HepG2 (cell line): ENCODE results near the gene EMILIN1. TPM values are rescaled to one million over a fixed set of nuclear protein-coding genes. Genes with fewer than 3 reads are reported as not detected.

ENCODE experiments used
- ATF1 ChIP-seq: IDR thresholded peaks from 2 replicates; pipeline ENCODE4 v1.6.1; 2016; ENCODE audit warnings: mild to moderate bottlenecking, control low read depth
- HNRNPH1 ChIP-seq: fragments of 200-400 bp; formaldehyde crosslinking; optimal IDR thresholded peaks from 2 replicates; pipeline ENCODE3; 2017; ENCODE audit warnings: mild to moderate bottlenecking, low read depth, low read length
- MXI1 ChIP-seq: IDR thresholded peaks from 3 replicates; pipeline ENCODE4 v1.6.1; 2012; ENCODE audit warnings: low read depth, low read length, inconsistent platforms, borderline replicate concordance
- NCOA2 ChIP-seq: sonication (generic); formaldehyde crosslinking; IDR thresholded peaks from 2 replicates; pipeline ENCODE4 v1.8.0; 2022; ENCODE audit warnings: inconsistent platforms
- NR1H2 ChIP-seq: sonication (generic); formaldehyde crosslinking; IDR thresholded peaks from 2 replicates; pipeline ENCODE4 v1.8.1; 2022; ENCODE audit warnings: low read depth, missing genetic modification reagents, borderline replicate concordance
- RBFOX2 ChIP-seq: fragments of 200-400 bp; formaldehyde crosslinking; IDR thresholded peaks from 2 replicates; pipeline ENCODE4 v1.6.1; 2017; ENCODE audit warnings: low read depth, mild to moderate bottlenecking, low read length
- SMAD3 ChIP-seq: sonication (generic); formaldehyde crosslinking; IDR thresholded peaks from 2 replicates; pipeline ENCODE4 v1.4.0; 2020; ENCODE audit warnings: missing genetic modification reagents
- TSC22D2 ChIP-seq: sonication (generic); formaldehyde crosslinking; IDR thresholded peaks from 2 replicates; pipeline ENCODE4 v1.5.1; 2020; ENCODE audit warnings: missing genetic modification reagents, mild to moderate bottlenecking, borderline replicate concordance
- ZBTB7B ChIP-seq: sonication (generic); formaldehyde crosslinking; IDR thresholded peaks from 2 replicates; pipeline ENCODE4 v1.4.0; 2020; ENCODE audit warnings: missing genetic modification reagents
- ZMYM4 ChIP-seq: sonication (generic); formaldehyde crosslinking; IDR thresholded peaks from 2 replicates; pipeline ENCODE4 v1.8.1; 2023; ENCODE audit warnings: mild to moderate bottlenecking, missing genetic modification reagents
- ZNF281 ChIP-seq: sonication (generic); formaldehyde crosslinking; IDR thresholded peaks from 2 replicates; pipeline ENCODE4 v1.4.0; 2020; ENCODE audit warnings: missing genetic modification reagents, borderline replicate concordance
- ZNF430 ChIP-seq: sonication (generic); formaldehyde crosslinking; IDR thresholded peaks from 2 replicates; pipeline ENCODE4 v1.9.0; 2021; ENCODE audit warnings: mild to moderate bottlenecking, missing genetic modification reagents
- ZNF569 ChIP-seq: sonication (generic); formaldehyde crosslinking; IDR thresholded peaks from 2 replicates; pipeline ENCODE4 v1.5.0; 2020; ENCODE audit warnings: mild to moderate bottlenecking, missing genetic modification reagents, moderate library complexity, borderline replicate concordance
- ZNF646 ChIP-seq: sonication (generic); formaldehyde crosslinking; IDR thresholded peaks from 2 replicates; pipeline ENCODE4 v1.9.0; 2021; ENCODE audit warnings: mild to moderate bottlenecking, missing genetic modification reagents
- ZNF749 ChIP-seq: sonication (generic); formaldehyde crosslinking; IDR thresholded peaks from 2 replicates; pipeline ENCODE4 v1.8.0; 2022; ENCODE audit warnings: mild to moderate bottlenecking, missing genetic modification reagents, moderate library complexity, borderline replicate concordance
- ZNF790 ChIP-seq: sonication (generic); formaldehyde crosslinking; IDR thresholded peaks from 2 replicates; pipeline ENCODE4 v1.8.0; 2022; ENCODE audit warnings: missing genetic modification reagents, mild to moderate bottlenecking, borderline replicate concordance
- polyA plus RNA-seq, 8 experiments: library from polyadenylated mRNA; depleted of rRNA in 3 of 8; stranded (reverse) in 7 of 8; unstranded in 1 of 8; fragments of >200 nt; fragmentation: Illumina TruSeq in 4 of 8; extraction: Trizol in 4 of 8; gene quantifications; 2 replicates each; pipeline versions ENCODE4 v1.2.1 to v1.2.3, GENCODE V29; 2011 to 2016; ENCODE audit warnings: low read depth in 4 of 8, missing spikeins in 1 of 8, mixed read lengths in 1 of 8; ENCODE audit not compliant: insufficient read depth in 1 of 8
- total RNA-seq, 5 experiments: library from RNA; depleted of rRNA; stranded (reverse); fragments of >200 nt; fragmentation: Illumina TruSeq; extraction: Trizol; gene quantifications; 2 replicates each; pipeline ENCODE4 v1.2.3, GENCODE V29; 2016; ENCODE audit warnings: low read depth in 1 of 5
- TF ChIP-seq, protein P1 (sequence below): sonication (generic); formaldehyde crosslinking; IDR thresholded peaks from 2 replicates; pipeline ENCODE4 v1.4.0; 2020; ENCODE audit warnings: mild to moderate bottlenecking, missing genetic modification reagents

EMILIN1 gene
- total and polyA plus RNA-seq, 2 of the 13 experiments (the other 11 are each of a cell fraction or from before 2014, with no cell fraction given) = 8.1 to 9.7 TPM

- peak; percentile 63; the same call in 1 of the 2 replicates for TF ChIP-seq ZMYM4 (CRISPR knock-in tag)
- TF ChIP-seq ZNF281 (CRISPR knock-in tag) = peak; percentile 55; the same call in 1 of the 2 replicates
- TF ChIP-seq ATF1 (CRISPR knock-in tag) = no peak
- TF ChIP-seq NCOA2 (CRISPR knock-in tag) = peak; percentile 70
- TF ChIP-seq ZNF430 (CRISPR knock-in tag) = peak; percentile 70; the same call in 1 of the 2 replicates
- TF ChIP-seq HNRNPH1 = no peak
- no peak for TF ChIP-seq SMAD3 (CRISPR knock-in tag)
- TF ChIP-seq, protein P1, sequence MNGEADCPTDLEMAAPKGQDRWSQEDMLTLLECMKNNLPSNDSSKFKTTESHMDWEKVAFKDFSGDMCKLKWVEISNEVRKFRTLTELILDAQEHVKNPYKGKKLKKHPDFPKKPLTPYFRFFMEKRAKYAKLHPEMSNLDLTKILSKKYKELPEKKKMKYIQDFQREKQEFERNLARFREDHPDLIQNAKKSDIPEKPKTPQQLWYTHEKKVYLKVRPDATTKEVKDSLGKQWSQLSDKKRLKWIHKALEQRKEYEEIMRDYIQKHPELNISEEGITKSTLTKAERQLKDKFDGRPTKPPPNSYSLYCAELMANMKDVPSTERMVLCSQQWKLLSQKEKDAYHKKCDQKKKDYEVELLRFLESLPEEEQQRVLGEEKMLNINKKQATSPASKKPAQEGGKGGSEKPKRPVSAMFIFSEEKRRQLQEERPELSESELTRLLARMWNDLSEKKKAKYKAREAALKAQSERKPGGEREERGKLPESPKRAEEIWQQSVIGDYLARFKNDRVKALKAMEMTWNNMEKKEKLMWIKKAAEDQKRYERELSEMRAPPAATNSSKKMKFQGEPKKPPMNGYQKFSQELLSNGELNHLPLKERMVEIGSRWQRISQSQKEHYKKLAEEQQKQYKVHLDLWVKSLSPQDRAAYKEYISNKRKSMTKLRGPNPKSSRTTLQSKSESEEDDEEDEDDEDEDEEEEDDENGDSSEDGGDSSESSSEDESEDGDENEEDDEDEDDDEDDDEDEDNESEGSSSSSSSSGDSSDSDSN (CRISPR knock-in tag) = peak; percentile 74
- peak; percentile 84 for TF ChIP-seq ZBTB7B (CRISPR knock-in tag)
- TF ChIP-seq ZNF646 = 0 out of 2 replicates have a peak, but pooled peaks have one; percentile 47
- TF ChIP-seq ZNF569 (CRISPR knock-in tag) = no peak
- TF ChIP-seq RBFOX2 = peak; percentile 56
- TF ChIP-seq ZNF749 = no peak; the same call in 1 of the 2 replicates
- peak; percentile 69; the same call in 1 of the 2 replicates for TF ChIP-seq TSC22D2 (CRISPR knock-in tag)
- TF ChIP-seq ZNF790 (CRISPR knock-in tag) = 0 out of 2 replicates have a peak, but pooled peaks have one; percentile 27
- peak; percentile 77; the same call in 1 of the 3 replicates for TF ChIP-seq MXI1
- TF ChIP-seq NR1H2 (CRISPR knock-in tag) = no peak
Measured at GRCh38 chr2:27093430-27094352, 15.3 kb downstream of the EMILIN1 start (continued).
